HK-2 (cell line): Measurements from ENCODE around the gene WDR90.

Experiments used
- DNase-seq: peaks from one replicate; pipeline ENCODE4 v3.0.0-alpha.2; 2018; ENCODE audit not compliant: unreplicated experiment

WDR90 gene

DNA sequence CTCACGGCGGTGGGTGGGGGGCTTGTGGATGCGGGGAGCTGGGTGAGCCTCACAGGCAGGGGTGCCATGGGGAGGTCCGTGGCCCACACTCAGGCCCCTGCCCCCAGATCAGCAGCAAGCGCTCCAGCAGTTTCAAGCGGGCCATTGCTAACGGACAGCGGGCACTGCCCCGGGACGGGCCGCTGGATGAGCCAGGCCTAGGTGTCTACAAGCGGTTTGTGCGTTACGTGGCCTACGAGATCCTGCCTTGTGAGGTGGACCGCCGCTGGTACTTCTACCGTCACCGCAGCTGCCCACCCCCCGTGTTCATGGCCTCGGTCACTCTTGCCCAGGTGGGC is 27.4 kb downstream of the WDR90 start:
- DNase-seq, result no peak

GRCh38 chr16:676913-677312 is 27.7 kb downstream of the WDR90 start:
- no peak for DNase-seq

GRCh38 chr16:677316-678190 is 28.4 kb downstream of the WDR90 start:
- no peak for DNase-seq

DNA sequence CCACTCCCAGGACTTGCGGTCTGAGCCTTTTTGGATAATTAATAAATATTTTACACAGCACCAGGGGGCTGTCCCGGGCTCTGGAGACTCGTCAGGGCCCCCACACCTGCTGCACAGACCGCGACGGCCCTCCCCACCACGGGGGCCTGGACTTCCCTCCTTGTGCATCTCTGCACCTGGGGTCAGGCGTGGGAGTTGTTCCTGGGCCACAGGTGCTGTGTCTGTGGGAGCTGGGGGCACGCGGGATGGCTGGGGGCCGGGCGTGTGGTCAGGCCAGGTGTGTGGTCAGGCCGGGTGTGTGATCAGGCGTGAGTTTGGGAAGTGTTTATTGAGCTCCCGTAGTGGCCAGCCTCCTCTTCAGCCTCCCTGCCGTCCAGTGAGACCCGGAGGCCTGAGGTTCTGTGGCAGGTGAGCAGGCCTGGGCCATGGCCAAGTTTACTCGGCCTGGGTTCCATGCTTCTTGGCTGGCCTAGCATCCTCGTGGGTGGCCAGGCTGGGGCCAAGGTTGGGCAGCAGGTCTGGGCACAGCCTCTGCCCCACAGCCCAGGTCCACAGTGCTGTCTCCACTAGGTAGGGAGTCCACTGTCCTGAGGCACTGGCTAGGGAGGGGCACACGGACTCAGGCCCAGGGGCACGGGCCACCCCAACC is 29.2 kb downstream of the WDR90 start:
- DNase-seq, result no peak

DNA sequence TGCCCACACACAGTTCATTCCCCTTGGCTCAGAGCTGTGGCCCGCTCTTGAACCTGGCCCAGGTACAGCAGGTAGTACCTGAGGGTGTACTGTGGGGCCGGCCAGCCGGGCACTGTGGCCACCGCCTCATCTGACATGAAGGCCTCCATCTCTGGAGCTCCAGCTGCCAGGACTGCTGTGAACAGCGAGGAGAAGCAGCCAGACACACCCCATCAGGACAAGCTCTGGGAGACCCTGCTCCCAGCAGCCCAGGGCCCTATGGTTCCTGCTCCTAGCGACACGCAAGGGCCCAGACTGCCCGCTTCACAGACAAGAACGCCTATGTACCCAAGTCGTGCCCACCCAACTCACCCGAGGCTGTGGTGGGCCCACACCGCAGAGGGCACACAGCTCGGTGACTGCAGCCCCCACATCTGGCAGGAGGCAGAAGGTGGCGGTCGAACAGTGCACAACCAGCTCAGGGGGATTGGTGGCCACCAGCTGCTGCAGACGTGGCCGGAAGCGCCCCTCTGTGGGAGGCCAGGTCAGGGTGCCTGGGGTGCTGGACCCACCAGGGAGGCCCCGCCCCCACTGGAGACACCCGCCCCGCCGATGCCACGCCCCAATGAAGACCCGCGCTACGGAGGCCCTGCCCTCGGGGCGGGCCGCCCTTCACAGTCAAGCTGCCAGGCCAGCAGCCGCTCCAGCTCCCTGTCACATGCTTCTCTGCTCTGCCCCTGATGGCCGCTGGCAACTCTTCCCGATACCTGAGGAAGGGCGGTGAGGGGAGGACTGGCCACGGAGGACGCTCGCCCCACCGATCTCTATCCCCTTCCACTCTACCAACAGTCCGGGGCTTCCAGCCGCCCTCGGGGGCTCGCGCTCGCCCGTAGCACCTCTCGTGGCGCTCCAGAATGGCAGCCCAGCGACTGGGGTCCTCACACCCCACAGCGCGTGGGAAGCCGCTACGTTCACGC is 30.0 kb downstream of the WDR90 start:
- peak; percentile 55 for DNase-seq

GRCh38 chr16:679814-680624 is 30.9 kb downstream of the WDR90 start, which contains the start of gene STUB1:
STUB1 (plus strand) TSS chr16:680410; CDS start chr16:680526, 116 bp downstream.
- DNase-seq, result peak; percentile 92

GRCh38 chr16:680625-680945 is 31.4 kb downstream of the WDR90 start:
- no peak for DNase-seq

DNA sequence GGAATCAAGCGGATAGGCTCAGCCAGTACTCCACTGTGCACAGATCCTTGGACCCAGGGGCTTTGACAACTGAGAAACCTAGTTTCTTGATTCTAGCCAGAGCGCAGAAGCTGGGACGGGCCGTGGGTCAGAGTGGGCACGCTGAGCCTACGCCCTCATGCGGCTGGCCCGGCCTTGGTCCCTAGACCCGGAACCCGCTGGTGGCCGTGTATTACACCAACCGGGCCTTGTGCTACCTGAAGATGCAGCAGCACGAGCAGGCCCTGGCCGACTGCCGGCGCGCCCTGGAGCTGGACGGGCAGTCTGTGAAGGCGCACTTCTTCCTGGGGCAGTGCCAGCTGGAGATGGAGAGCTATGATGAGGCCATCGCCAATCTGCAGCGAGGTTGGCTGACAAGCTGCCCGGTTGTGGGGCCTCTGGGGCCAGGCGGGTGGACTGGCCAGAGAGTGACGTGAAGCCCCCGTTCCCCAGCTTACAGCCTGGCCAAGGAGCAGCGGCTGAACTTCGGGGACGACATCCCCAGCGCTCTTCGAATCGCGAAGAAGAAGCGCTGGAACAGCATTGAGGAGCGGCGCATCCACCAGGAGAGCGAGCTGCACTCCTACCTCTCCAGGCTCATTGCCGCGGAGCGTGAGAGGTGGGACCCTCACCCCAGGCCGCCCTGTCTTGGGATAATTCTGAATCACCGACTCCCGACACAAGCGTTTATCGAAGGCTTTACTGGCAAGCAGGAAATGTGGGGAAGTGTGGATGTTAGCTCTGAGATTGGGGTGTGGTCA is 32.0 kb downstream of the WDR90 start:
- peak; percentile 45 for DNase-seq

DNA sequence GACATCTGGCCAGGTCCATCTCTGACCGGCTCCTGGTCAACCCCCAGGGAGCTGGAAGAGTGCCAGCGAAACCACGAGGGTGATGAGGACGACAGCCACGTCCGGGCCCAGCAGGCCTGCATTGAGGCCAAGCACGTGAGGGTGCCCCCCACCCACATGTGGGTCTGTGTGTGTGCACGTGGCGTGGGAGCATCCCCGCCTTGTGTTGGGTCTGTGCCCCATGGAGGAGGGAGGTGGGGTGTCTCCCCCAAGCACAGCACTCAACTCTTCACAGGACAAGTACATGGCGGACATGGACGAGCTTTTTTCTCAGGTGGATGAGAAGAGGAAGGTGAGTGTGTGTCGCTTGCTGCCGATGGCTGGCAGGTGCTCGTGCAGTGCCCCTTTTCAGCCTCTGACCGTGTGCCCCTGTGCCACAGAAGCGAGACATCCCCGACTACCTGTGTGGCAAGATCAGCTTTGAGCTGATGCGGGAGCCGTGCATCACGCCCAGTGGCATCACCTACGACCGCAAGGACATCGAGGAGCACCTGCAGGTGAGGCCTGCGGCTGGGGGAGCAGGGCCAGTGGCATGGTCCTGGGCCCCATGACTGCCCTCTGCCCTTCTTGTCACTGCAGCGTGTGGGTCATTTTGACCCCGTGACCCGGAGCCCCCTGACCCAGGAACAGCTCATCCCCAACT is 32.7 kb downstream of the WDR90 start:
- no peak for DNase-seq

DNA sequence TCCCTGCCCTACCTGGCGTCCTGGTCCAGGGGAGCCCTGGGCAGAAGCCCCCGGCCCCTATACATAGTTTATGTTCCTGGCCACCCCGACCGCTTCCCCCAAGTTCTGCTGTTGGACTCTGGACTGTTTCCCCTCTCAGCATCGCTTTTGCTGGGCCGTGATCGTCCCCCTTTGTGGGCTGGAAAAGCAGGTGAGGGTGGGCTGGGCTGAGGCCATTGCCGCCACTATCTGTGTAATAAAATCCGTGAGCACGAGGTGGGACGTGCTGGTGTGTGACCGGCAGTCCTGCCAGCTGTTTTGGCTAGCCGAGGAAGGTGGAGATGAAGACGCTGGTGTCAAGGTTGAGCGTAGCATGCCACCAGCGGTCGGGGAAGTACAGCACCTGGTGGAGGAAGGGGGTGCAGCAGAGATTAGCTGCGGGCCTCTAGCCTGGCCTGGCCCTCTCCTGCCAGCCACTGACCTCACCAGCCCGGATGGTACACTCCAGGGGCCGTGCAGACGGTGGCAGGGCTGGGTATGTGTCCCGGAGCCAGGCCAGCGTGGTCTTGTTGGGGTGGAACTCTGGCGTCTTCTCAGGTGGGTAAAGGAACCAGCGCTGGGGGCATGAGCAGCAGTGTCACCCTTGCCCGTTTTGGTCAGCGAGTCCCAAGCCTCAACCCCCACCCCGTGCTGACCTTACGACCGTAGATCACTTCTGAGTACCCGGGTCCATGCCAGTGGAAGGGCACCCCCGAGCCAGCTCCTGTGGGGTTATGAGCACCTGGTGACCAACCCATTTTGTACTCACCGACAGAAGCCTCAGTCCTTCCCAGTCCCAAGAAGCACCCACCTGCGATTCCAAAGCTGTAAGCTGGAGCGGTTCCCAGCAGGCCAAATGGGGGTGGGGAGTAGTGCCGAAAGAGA is 33.6 kb downstream of the WDR90 start:
- no peak for DNase-seq

DNA sequence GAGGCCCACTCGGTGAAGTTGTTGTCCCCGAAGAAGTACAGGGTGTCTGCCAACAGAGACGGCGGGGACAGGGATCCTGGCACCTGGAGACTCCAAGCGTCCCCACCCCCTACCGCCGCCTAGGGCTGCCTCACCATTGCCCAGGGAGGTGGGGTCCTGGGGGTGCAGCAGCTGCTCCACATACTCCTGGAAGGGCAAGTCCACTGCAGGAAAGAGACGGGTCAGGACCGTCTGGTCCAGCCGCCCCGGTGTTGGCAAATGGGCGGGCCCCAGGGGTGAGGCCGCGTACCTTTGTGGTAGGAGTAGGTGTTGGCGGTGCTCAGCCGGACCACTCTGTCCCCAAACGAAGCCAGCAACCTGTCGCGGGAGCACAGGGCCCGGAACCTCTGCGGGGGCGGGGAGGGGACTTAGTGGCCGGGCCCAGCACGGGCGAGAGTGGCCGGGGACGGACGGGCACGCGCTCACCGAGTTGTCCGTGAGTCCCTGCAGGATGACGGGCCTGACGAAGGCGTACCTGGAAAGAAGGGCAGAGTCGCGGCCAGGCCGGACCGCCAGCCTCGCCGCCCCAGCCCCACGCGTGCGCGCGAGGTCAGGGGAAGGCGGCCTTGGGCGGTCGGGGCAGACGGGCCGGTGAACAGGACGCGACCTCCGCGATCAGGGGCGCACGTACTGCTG is 34.4 kb downstream of the WDR90 start:
- DNase-seq, result no peak

DNA sequence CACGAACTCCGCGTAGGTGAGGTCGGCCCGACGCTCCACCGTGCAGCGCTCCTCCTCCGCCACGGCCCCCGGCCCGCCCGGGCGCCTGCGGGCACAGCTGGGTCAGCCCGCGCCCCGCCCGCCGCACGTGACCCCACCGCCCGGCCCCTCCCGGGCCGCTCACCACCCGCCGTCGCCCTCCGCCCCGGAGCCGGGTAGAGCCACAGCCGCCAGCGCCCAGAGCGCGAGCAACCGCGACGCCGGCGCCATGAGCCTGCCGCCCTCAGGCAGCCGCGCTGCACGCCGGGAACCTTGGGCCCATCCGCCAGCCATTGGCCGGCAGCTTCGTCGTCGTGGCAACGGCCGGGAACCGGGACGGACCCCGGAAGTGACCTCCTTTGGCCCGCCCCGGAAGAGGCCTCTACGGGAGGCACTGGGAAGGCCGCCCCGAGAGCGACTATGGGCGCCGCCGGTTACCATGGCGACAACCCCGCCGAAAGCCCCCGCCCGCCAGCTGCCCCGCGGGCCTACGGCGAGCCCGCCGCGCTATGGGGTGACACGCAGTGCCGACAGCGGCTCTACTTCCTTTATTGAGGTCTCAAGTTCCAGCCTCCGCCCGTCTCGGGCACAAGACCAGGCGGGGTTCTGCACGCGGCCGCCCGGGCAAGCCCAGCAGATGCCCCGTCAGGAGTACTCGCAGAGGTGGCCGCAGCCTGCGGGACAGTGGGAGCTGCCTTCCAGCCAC is 35.1 kb downstream of the WDR90 start, which contains the start of gene JMJD8:
Gene JMJD8 (minus strand): TSS at position 264 of the 724 bp plus-strand sequence. CDS start 15 bp downstream, at position 249.
- peak; percentile 89 for DNase-seq

DNA sequence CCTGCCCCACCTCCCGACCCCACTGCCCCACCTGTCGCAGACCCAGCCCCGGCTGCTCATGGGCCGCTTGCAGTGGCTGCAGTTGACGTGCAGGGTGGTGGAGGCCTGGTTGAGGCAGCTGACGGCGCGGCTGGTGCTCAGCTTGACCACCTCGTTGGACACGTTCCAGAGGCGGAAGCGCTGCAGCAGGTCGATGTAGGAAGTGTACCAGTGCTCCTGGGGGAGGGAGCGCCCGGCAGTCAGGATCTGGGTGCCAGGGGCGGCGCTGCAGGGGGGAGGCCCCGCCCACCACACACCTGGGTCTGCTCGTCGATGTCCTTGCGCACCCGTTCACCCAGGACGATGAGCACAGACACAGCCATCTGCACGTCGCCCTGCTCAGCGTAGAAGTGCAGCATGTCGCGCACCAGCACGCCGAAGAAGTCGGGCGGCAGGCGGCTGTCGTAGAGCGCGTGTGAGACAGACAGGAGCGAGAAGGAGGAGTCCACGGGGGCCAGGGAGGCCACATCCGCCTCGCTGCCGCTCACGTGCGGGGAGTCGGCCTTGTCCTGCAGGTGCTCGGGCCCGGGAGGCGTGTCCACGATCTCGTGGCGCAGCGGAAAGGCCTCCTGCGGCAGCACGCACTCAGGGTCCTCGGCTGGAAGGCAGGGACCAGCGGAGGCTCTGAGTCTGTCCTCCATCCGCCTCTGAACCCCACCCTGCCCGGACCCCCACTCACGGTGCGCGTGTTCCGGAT is 36.0 kb downstream of the WDR90 start:
- no peak for DNase-seq

- DNase-seq, result no peak
Observed at GRCh38 chr16:685967-686366, 36.8 kb downstream of the WDR90 start.

DNA sequence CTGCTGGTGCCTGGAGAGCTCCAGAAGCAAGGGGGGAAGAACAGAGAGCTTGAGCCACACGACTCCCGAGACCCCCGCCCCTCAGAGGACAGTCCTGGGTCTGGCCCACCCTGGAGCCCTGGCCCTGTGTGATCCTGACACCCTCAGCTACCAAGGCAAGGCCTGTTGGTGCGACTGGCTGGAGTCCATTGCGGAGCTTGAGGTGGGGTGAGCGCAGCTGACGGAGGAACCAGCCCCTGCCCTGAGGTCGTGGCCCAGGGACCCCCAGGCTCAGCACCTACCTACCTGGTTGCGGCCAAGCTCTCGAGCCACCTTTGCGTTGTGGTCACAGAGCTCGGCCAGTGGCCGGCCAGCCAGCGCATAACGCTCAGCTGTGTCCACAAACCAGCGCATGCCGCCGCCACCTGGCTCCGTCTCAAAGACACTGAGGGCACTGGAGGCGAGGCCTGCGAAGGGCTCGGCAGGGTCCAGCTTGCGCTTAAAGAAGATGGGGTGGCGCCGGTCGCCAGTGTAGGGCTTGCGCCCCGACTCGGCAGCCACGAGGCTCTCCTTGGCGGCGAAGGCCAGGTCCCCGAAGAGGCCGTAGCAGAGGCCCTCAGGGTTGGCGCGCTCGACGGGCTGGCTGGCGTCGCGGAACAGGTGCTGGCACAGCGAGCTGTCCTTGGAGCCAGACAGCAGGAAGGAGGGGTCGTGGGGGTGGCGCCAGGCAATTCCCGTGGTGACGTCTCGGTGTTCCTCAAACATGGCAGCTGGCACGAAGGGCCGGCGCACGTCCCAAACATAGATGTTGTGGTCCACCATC is 37.5 kb downstream of the WDR90 start:
- no peak for DNase-seq

DNA sequence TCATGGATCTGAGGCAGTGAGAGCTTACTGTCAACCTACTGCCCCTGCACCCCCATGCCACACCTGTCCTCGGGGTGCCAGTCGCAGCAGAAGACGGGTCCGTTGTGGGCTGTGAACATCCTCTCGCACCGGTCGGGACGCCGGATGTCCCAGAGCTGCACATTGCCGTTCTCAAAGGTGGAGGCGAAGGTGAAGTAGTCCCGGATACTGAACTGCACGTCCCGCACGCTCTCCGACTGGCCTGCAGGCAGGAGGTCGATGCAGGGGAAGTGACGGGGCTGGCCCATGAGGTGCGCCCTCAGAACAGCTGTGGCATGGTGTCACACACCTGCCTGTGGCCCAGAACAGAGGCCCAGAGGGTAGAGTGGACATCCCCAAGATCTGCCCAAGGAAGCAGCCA is 38.3 kb downstream of the WDR90 start:
- no peak for DNase-seq
